Measurements from ENCODE around the gene PTPRN2. TPM values are rescaled to one million over a fixed set of nuclear protein-coding genes. Genes with fewer than 3 reads are reported as not detected.

The PTPRN2 gene
- total RNA-seq, 1 experiment from 2014 or later = 1.1 TPM

GRCh38 chr7:158384746-158385145, 202.9 kb downstream of the PTPRN2 start:
- TF ChIP-seq CTCF (IDR thresholded peaks at IDR 0.05) (no peak), TCF7L2 (IDR thresholded peaks at IDR 0.05; ENCODE audit: low read depth, low read length) (no peak), POLR2AphosphoS5 (IDR thresholded peaks at IDR 0.05; ENCODE audit: low read depth, low read length) (no peak), SIN3A (IDR thresholded peaks at IDR 0.05; ENCODE audit: borderline replicate concordance, insufficient read depth, low read depth, low read length) (no peak)
- TF ChIP-seq, protein P1, sequence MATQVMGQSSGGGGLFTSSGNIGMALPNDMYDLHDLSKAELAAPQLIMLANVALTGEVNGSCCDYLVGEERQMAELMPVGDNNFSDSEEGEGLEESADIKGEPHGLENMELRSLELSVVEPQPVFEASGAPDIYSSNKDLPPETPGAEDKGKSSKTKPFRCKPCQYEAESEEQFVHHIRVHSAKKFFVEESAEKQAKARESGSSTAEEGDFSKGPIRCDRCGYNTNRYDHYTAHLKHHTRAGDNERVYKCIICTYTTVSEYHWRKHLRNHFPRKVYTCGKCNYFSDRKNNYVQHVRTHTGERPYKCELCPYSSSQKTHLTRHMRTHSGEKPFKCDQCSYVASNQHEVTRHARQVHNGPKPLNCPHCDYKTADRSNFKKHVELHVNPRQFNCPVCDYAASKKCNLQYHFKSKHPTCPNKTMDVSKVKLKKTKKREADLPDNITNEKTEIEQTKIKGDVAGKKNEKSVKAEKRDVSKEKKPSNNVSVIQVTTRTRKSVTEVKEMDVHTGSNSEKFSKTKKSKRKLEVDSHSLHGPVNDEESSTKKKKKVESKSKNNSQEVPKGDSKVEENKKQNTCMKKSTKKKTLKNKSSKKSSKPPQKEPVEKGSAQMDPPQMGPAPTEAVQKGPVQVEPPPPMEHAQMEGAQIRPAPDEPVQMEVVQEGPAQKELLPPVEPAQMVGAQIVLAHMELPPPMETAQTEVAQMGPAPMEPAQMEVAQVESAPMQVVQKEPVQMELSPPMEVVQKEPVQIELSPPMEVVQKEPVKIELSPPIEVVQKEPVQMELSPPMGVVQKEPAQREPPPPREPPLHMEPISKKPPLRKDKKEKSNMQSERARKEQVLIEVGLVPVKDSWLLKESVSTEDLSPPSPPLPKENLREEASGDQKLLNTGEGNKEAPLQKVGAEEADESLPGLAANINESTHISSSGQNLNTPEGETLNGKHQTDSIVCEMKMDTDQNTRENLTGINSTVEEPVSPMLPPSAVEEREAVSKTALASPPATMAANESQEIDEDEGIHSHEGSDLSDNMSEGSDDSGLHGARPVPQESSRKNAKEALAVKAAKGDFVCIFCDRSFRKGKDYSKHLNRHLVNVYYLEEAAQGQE (IDR thresholded peaks at IDR 0.05; ENCODE audit: insufficient read depth in 1 of 2, low read depth in 2 of 2, low read length in 1 of 2) = no peak
- in situ Hi-C loops (cut with HindIII; ENCODE audit: low pct_unique_long_range_greater_than_20kb, low sequenced_read_pairs) (no loop called here), intact Hi-C loops (cut with micrococcal nuclease; ENCODE audit: unreplicated experiment) (no loop called here)
- Histone ChIP-seq H3K4me1 (ENCODE audit: control insufficient read depth, insufficient read depth, low read length) (no peaks in the 10 kb centered on the region), H3K36me3 (ENCODE audit: control insufficient read depth, insufficient read depth, low read length) (no peaks in the 10 kb centered on the region), H3K4me3 (ENCODE audit: low read depth in 2 of 2, low read length in 2 of 2) (no peak overlapping the region), H3K27ac (ENCODE audit: low read length) (no peak overlapping the region), H3K9me3 (ENCODE audit: control insufficient read depth, insufficient read depth, low read depth, low read length) (no peaks in the 10 kb centered on the region), H3K27me3 (ENCODE audit: control insufficient read depth, insufficient read depth, low read length) (peaks cover 2% of the 10 kb centered on the region; the same call in 1 of the 2 replicates)
- ATAC-seq = no peak
- CTCF ChIA-PET = no interaction called here
- BruUV-seq (replicated peaks) = no TSS peak
- POLR2A ChIA-PET = no interaction called here
- DNase-seq (ENCODE audit: low read depth, low spot score) = no peak

DNA sequence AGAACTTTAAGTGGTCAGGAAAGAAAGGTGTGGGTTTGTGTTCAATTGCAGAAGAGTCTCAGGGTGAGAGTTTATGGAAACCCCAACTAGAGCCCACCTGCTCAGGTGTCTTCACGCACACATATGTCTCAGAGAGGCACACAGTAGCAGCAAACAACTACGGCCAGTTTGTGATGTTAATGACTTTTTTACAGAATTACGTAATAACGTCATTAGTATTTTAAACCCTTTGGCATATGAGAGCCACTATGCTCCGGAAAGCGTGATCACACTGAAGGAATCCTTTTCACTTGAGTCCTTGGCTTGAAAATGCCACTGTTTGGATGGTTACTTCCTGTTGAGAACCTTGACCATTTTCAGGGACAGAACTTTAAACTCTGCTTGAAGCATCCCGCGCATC, 204.0 kb downstream of the PTPRN2 start:
- no TSS peak for BruUV-seq (replicated peaks)
- Histone ChIP-seq H3K9me3 (ENCODE audit: control insufficient read depth, insufficient read depth, low read depth, low read length) (no peaks in the 10 kb centered on the region), H3K27ac (ENCODE audit: low read length) (no peak overlapping the region), H3K36me3 (ENCODE audit: control insufficient read depth, insufficient read depth, low read length) (no peaks in the 10 kb centered on the region), H3K4me3 (ENCODE audit: low read depth in 2 of 2, low read length in 2 of 2) (no peak overlapping the region), H3K27me3 (ENCODE audit: control insufficient read depth, insufficient read depth, low read length) (peaks cover 2% of the 10 kb centered on the region; the same call in 1 of the 2 replicates), H3K4me1 (ENCODE audit: control insufficient read depth, insufficient read depth, low read length) (no peaks in the 10 kb centered on the region)
- TF ChIP-seq CTCF (IDR thresholded peaks at IDR 0.05) (no peak), POLR2AphosphoS5 (IDR thresholded peaks at IDR 0.05; ENCODE audit: low read depth, low read length) (no peak), TCF7L2 (IDR thresholded peaks at IDR 0.05; ENCODE audit: low read depth, low read length) (no peak), SIN3A (IDR thresholded peaks at IDR 0.05; ENCODE audit: borderline replicate concordance, insufficient read depth, low read depth, low read length) (no peak)
- TF ChIP-seq, protein P1 (IDR thresholded peaks at IDR 0.05; ENCODE audit: insufficient read depth in 1 of 2, low read depth in 2 of 2, low read length in 1 of 2) = no peak
- intact Hi-C loops (cut with micrococcal nuclease; ENCODE audit: unreplicated experiment) = no loop called here
- in situ Hi-C loops (cut with HindIII; ENCODE audit: low pct_unique_long_range_greater_than_20kb, low sequenced_read_pairs) = no loop called here
- DNase-seq (ENCODE audit: low read depth, low spot score) (no peak), ATAC-seq (no peak)
- ChIA-PET CTCF (no interaction called here), POLR2A (no interaction called here)
